ENCODE measurements around the gene LAMA5.

DNA sequence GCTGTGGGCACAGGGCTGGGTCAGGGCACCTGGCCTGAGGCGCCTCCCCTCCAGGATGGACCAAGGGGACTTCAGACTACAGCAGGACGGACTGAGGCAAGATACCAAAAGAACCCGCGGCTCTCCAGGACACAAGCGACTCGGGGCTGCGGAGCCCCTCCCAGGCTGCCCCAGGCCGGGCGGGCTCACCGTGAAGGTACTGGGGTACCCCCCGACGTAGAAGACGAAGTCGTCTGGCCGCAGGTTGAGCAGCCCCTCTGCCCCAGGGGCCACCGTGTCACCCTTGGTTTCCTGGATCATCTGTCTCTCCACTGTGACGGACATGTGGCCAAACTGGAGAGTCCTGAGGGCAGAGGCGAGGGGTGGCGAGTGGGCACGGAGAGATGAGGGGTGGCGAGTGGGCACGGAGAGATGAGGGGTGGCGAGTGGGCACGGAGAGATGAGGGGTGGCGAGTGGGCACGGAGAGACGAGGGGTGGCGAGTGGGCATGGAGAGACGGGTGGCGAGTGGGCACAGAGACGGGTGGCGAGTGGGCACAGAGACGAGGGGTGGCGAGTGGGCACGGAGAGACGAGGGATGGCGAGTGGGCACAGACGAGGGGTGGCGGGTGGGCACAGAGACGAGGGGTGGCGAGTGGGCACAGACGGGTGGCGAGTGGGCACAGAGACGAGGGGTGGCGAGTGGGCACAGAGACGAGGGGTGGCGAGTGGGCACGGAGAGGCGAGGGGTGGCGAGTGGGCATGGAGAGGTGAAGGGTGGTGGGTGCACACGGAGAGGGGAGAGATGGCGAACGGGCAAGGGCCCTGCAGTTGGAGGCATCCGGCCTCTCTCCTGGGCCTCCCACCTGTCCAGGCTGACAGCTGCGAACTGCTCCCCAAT is 53.4 kb downstream of the LAMA5 start:
- TF ChIP-seq, protein P1, sequence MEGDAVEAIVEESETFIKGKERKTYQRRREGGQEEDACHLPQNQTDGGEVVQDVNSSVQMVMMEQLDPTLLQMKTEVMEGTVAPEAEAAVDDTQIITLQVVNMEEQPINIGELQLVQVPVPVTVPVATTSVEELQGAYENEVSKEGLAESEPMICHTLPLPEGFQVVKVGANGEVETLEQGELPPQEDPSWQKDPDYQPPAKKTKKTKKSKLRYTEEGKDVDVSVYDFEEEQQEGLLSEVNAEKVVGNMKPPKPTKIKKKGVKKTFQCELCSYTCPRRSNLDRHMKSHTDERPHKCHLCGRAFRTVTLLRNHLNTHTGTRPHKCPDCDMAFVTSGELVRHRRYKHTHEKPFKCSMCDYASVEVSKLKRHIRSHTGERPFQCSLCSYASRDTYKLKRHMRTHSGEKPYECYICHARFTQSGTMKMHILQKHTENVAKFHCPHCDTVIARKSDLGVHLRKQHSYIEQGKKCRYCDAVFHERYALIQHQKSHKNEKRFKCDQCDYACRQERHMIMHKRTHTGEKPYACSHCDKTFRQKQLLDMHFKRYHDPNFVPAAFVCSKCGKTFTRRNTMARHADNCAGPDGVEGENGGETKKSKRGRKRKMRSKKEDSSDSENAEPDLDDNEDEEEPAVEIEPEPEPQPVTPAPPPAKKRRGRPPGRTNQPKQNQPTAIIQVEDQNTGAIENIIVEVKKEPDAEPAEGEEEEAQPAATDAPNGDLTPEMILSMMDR (IDR thresholded peaks at IDR 0.05) = no peak
- TF ChIP-seq POLR2A (IDR thresholded peaks at IDR 0.05) = no peak

Data from lower leg skin (tissue), 3 donors.